22Rv1 (cell line): Measurements from ENCODE around the gene GBE1.

Experiments
- H3K27ac ChIP-seq: fragments of 450-650 bp; 2 replicates; pipeline ENCODE4 v1.5.1; 2017
- CTCF ChIP-seq: fragments of 450-650 bp; IDR thresholded peaks from 2 replicates; pipeline ENCODE4 v1.5.1; 2017; ENCODE audit warnings: mild to moderate bottlenecking
- ZFX ChIP-seq: fragments of 450-650 bp; IDR thresholded peaks from 2 replicates; pipeline ENCODE4 v1.6.1; 2017; ENCODE audit warnings: antibody characterized with exemption, borderline replicate concordance

The GBE1 gene

GRCh38 chr3:81463781-81464180 lies 297.7 kb downstream of the GBE1 start:
- no peak for TF ChIP-seq ZFX
- no peak for TF ChIP-seq CTCF
- no peak overlapping the region for H3K27ac ChIP-seq

- TF ChIP-seq CTCF (no peak), ZFX (no peak)
- no peak overlapping the region for H3K27ac ChIP-seq
Observed at GRCh38 chr3:81462921-81463320, 298.5 kb downstream of the GBE1 start.

GRCh38 chr3:81459733-81460132 lies 301.7 kb downstream of the GBE1 start:
- H3K27ac ChIP-seq: no peak overlapping the region
- TF ChIP-seq ZFX (no peak), CTCF (no peak)

GRCh38 chr3:81452418-81452817 lies 309.0 kb downstream of the GBE1 start:
- TF ChIP-seq CTCF (no peak), ZFX (no peak)
- H3K27ac ChIP-seq: no peak overlapping the region

- no peak overlapping the region for H3K27ac ChIP-seq
- TF ChIP-seq ZFX (no peak), CTCF (no peak)
Observed at GRCh38 chr3:81451611-81452010, 309.8 kb downstream of the GBE1 start.

- no peak overlapping the region for H3K27ac ChIP-seq
- TF ChIP-seq CTCF: no peak
- TF ChIP-seq ZFX: no peak
Observed at GRCh38 chr3:81451140-81451539, 310.3 kb downstream of the GBE1 start.

- TF ChIP-seq ZFX (no peak), CTCF (no peak)
- H3K27ac ChIP-seq: no peak overlapping the region
Observed at GRCh38 chr3:81446806-81447205, 314.6 kb downstream of the GBE1 start.
